RWPE2 (cell line): ENCODE data around the gene ANO7.

ENCODE experiments used
- ATAC-seq: fragments of 200-7000 bp; cut with Tn5 transposase; 3 replicates; pipeline ENCODE4 v1.9.1; 2021; ENCODE audit warnings: low read depth
- DNase-seq: peaks from one replicate; pipeline ENCODE4 v3.0.0-alpha.2; 2020; ENCODE audit warnings: low spot score
- H3K27ac ChIP-seq: fragments of 450-650 bp; 2 replicates; pipeline ENCODE4 v1.5.1; 2017; ENCODE audit warnings: mild to moderate bottlenecking; ENCODE audit not compliant: poor library complexity, severe bottlenecking
- H3K27me3 ChIP-seq: fragments of 250-450 bp; sonication (Bioruptor Pico); 2 replicates; pipeline ENCODE4 v1.5.1; 2021; ENCODE audit warnings: mild to moderate bottlenecking, moderate library complexity; ENCODE audit not compliant: insufficient read depth, poor library complexity, severe bottlenecking
- H3K36me3 ChIP-seq: fragments of 250-450 bp; sonication (Bioruptor Pico); 2 replicates; pipeline ENCODE4 v1.5.1; 2020; ENCODE audit warnings: low read depth, mild to moderate bottlenecking, moderate library complexity
- H3K4me1 ChIP-seq: fragments of 250-450 bp; sonication (Bioruptor Pico); 2 replicates; pipeline ENCODE4 v1.5.1; 2021; ENCODE audit warnings: mild to moderate bottlenecking, moderate library complexity; ENCODE audit not compliant: insufficient read depth, poor library complexity, severe bottlenecking
- H3K4me3 ChIP-seq: fragments of 250-450 bp; sonication (Bioruptor Pico); 2 replicates; pipeline ENCODE4 v1.5.1; 2021; ENCODE audit warnings: mild to moderate bottlenecking, moderate library complexity; ENCODE audit not compliant: severe bottlenecking
- H3K9me3 ChIP-seq: fragments of 250-450 bp; sonication (Bioruptor Pico); 2 replicates; pipeline ENCODE4 v1.5.1; 2021; ENCODE audit warnings: mild to moderate bottlenecking, moderate library complexity; ENCODE audit not compliant: severe bottlenecking
- TF ChIP-seq, protein P1 (sequence below): fragments of 450-650 bp; IDR thresholded peaks from one replicate; pipeline ENCODE4 v1.5.1; 2017; ENCODE audit warnings: mild to moderate bottlenecking, moderate library complexity; ENCODE audit not compliant: poor library complexity, severe bottlenecking

ANO7 gene

DNA sequence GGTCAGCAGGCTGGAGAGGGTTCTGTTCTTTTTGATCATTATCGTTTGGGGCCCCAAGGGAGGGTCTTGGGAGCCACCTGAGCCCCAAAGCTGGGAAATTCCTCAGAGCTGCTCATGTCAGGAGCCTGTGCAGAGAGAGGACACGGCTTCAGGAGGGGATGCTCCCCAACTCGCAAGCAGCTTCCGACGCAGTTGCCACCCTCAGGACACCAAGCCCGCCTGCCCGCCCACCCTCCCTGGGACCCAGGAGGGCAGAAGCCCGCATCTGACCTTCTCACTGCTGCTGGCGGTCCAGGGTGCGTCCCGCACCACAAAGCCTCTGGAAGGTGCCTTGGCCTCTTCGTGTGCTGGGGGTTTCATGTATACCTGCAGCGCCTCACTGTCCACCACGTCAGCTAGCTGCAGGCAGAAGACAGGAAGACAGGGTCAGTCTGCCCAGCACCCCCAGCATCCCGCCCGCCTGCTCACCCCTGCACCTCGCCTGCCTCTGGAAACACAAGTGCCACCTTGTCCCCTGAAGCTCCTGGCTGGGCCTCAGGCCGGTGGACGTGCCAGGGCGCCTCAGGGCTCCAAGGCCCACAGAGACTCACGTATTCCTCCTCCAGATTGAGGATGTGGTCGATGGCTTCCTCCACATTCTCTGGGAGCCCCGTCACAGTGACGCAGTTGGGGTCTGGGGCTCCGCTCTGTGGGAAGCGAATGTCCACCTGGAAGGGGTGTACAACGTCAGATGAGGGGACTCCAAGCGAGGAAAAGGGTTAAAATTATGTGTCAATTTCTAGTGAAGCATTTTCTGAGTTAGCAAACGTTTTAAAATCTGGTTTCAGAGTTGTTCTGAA is 41.3 kb downstream of the ANO7 start:
- Histone ChIP-seq H3K4me3 (no peak overlapping the region), H3K27ac (no peak overlapping the region), H3K27me3 (no peaks in the 10 kb centered on the region), H3K4me1 (no peaks in the 10 kb centered on the region), H3K9me3 (no peaks in the 10 kb centered on the region), H3K36me3 (peaks cover 77% of the 10 kb centered on the region)
- DNase-seq (no peak), ATAC-seq (no peak)
- TF ChIP-seq, protein P1, sequence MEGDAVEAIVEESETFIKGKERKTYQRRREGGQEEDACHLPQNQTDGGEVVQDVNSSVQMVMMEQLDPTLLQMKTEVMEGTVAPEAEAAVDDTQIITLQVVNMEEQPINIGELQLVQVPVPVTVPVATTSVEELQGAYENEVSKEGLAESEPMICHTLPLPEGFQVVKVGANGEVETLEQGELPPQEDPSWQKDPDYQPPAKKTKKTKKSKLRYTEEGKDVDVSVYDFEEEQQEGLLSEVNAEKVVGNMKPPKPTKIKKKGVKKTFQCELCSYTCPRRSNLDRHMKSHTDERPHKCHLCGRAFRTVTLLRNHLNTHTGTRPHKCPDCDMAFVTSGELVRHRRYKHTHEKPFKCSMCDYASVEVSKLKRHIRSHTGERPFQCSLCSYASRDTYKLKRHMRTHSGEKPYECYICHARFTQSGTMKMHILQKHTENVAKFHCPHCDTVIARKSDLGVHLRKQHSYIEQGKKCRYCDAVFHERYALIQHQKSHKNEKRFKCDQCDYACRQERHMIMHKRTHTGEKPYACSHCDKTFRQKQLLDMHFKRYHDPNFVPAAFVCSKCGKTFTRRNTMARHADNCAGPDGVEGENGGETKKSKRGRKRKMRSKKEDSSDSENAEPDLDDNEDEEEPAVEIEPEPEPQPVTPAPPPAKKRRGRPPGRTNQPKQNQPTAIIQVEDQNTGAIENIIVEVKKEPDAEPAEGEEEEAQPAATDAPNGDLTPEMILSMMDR: no peak

DNA sequence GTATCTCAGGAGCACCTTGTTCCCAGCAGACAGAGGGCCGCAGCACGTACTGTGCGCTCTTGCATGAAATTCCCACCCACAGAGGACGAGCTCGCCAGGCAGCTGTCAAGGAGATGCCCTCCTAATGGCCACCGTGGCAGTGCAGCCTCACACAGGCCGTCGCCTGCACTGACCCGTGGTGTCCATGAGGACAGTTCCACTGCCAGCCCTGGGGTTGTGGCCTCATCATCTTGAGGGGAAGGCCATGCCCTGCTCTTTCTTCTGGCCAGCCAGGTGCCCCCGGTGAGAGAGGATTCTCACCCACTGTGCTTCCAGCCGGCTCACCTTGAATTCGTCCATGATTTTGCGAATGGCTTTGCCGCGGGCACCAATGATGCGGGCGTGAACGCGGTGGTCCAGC is 42.0 kb downstream of the ANO7 start:
- DNase-seq: no peak
- TF ChIP-seq, protein P1: no peak
- H3K36me3 ChIP-seq: peaks cover 83% of the 10 kb centered on the region

DNA sequence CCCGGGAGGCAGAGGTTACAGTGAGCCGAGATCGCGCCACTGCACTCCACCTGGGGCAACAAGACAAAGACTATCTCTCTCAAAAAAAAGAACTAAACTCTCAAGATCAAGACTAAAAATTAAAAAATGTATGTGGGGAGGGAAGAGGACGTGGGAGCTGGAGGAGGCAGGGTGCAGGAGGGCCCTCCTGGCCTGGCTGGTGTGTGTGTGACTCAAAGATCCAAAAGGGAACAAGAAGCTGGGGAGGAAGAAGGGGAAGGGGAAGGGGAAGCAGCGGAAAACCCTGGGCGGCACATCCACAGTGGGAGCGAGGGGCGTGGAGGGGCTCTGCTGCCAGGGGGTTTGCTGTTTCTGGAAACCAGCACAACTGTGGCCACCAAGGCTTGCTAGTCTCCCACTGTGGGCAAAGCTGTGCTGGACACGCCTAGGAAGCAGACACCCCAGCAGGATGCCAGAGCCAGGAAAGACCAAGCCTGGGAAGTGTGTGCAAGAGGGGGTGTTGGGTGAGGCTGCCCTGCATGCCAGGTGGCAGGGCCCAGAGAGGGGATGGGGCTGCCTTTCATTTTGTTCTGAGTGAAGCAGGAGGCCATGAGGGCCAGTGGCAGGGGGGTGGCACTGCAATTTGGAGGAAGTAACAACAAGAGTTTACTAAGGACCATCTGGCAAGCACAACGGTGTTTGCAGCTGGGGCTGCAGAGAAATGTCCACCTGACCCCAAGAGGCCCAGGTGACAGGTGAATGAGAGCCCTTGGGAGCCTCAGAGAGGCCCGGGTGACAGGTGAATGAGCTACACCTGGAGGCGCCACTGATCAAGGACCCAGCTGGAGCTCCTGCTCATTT is 44.5 kb downstream of the ANO7 start:
- Histone ChIP-seq H3K4me3 (no peak overlapping the region), H3K27me3 (no peaks in the 10 kb centered on the region), H3K27ac (no peak overlapping the region), H3K4me1 (no peaks in the 10 kb centered on the region), H3K9me3 (no peaks in the 10 kb centered on the region), H3K36me3 (peaks cover 97% of the 10 kb centered on the region)
- ATAC-seq (no peak), DNase-seq (no peak)
- TF ChIP-seq, protein P1: no peak

More for the DNA sequence above, 42.0 kb downstream of the ANO7 start:
- Histone ChIP-seq H3K4me3 (no peak overlapping the region), H3K9me3 (no peaks in the 10 kb centered on the region), H3K4me1 (no peaks in the 10 kb centered on the region), H3K27me3 (no peaks in the 10 kb centered on the region), H3K27ac (no peak overlapping the region)
- ATAC-seq: no peak

DNA sequence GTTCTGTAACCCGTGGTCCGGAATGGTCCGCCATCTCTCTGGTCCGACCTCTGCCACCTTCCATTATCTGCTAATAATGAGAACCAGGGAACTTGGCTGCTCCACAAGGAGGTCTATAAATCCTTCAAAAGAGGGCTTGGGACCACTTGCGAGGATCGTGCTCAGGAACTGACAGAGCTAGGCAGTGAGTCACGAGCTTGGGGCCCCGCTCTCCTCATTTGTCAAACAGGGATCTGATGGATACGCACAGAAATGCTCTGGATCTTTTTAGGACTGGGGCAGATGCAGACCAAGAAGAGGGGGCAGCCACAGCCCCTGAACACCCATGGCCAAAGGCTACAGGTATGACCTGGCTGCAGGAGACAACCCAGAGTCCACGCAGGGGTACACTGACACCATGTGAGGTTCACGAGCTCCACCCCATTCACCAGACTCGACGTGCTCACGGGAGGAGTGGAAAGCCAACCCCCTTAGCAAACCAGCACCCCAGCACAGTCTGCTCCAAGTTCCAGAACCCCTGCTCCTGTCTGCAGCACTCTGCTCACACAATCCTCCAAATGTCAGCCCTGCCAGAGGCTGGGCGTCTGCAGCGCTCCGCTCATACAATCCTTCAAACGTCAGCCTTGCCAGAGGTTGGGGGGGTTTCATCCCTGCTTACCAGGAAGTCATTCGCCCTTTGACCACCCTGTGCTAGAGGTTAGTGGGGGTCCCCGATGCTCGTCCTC is 45.8 kb downstream of the ANO7 start:
- Histone ChIP-seq H3K4me1 (no peaks in the 10 kb centered on the region), H3K4me3 (no peak overlapping the region), H3K36me3 (peaks cover 97% of the 10 kb centered on the region), H3K27me3 (no peaks in the 10 kb centered on the region), H3K9me3 (no peaks in the 10 kb centered on the region), H3K27ac (no peak overlapping the region)
- ATAC-seq: no peak
- no peak for DNase-seq
- TF ChIP-seq, protein P1: no peak
